NT2/D1 (cell line): ENCODE data around the gene RBM39.

Experiments
- DNase-seq: peaks from one replicate; pipeline ENCODE4 v3.0.0-alpha.2; 2011; ENCODE audit warnings: low read depth, low spot score
- H3K27me3 ChIP-seq: 2 replicates; pipeline ENCODE4 v1.6.0; 2011; ENCODE audit warnings: mild to moderate bottlenecking; ENCODE audit not compliant: insufficient read length, insufficient read depth
- H3K36me3 ChIP-seq: 2 replicates; pipeline ENCODE4 v1.6.1; 2011; ENCODE audit warnings: mild to moderate bottlenecking, low read length, mixed read lengths; ENCODE audit not compliant: insufficient read depth, insufficient read length
- H3K4me1 ChIP-seq: 2 replicates; pipeline ENCODE4 v1.5.1; 2011; ENCODE audit not compliant: insufficient read depth, insufficient read length
- H3K4me3 ChIP-seq: 2 replicates; pipeline ENCODE4 v1.5.1; 2011; ENCODE audit warnings: low read depth; ENCODE audit not compliant: insufficient read length
- H3K9ac ChIP-seq: 2 replicates; pipeline ENCODE4 v1.6.0; 2011; ENCODE audit warnings: low read depth; ENCODE audit not compliant: insufficient read length
- H3K9me3 ChIP-seq: 2 replicates; pipeline ENCODE4 v1.5.1; 2011; ENCODE audit warnings: mild to moderate bottlenecking, low read length; ENCODE audit not compliant: insufficient read depth
- SUZ12 ChIP-seq: IDR thresholded peaks from 2 replicates; pipeline ENCODE4 v1.6.1; 2011; ENCODE audit not compliant: insufficient read length, insufficient read depth; ENCODE audit errors: extremely low read depth
- YY1 ChIP-seq: IDR thresholded peaks from 2 replicates; pipeline ENCODE4 v1.6.1; 2011; ENCODE audit not compliant: insufficient read length, insufficient read depth
- ZNF274 ChIP-seq: IDR thresholded peaks from 2 replicates; pipeline ENCODE4 v1.6.1; 2011; ENCODE audit warnings: mild to moderate bottlenecking, low read depth, low read length

Gene RBM39

GRCh38 chr20:35704514-35705261 is 37.4 kb downstream of the RBM39 start:
- no peak for TF ChIP-seq YY1
- no peak for TF ChIP-seq SUZ12
- TF ChIP-seq ZNF274 = no peak
- Histone ChIP-seq H3K9me3 (no peaks in the 10 kb centered on the region), H3K4me3 (no peak overlapping the region), H3K4me1 (no peaks in the 10 kb centered on the region), H3K9ac (no peak overlapping the region), H3K36me3 (peaks cover 90% of the 10 kb centered on the region), H3K27me3 (no peaks in the 10 kb centered on the region)
- no peak for DNase-seq

- Histone ChIP-seq H3K36me3 (peaks cover 74% of the 10 kb centered on the region), H3K4me1 (no peaks in the 10 kb centered on the region), H3K9ac (no peak overlapping the region), H3K9me3 (no peaks in the 10 kb centered on the region), H3K27me3 (no peaks in the 10 kb centered on the region), H3K4me3 (no peak overlapping the region)
- no peak for DNase-seq
- no peak for TF ChIP-seq ZNF274
- no peak for TF ChIP-seq YY1
- no peak for TF ChIP-seq SUZ12
Measured at GRCh38 chr20:35702824-35703695, 39.0 kb downstream of the RBM39 start.

- no peak for DNase-seq
- Histone ChIP-seq H3K36me3 (peaks cover 66% of the 10 kb centered on the region), H3K9me3 (no peaks in the 10 kb centered on the region), H3K4me3 (no peak overlapping the region), H3K4me1 (peaks cover 5% of the 10 kb centered on the region), H3K9ac (no peak overlapping the region), H3K27me3 (no peaks in the 10 kb centered on the region)
- TF ChIP-seq ZNF274 = no peak
- no peak for TF ChIP-seq YY1
- no peak for TF ChIP-seq SUZ12
Measured at GRCh38 chr20:35702051-35702823, 39.8 kb downstream of the RBM39 start.

- TF ChIP-seq SUZ12 (no peak), YY1 (no peak), ZNF274 (no peak)
- peaks cover 58% of the 10 kb centered on the region for H3K36me3 ChIP-seq
- no peaks in the 10 kb centered on the region for H3K27me3 ChIP-seq
- peaks cover 5% of the 10 kb centered on the region for H3K4me1 ChIP-seq
- H3K9me3 ChIP-seq = no peaks in the 10 kb centered on the region
- peak overlapping the region; percentile 98 for H3K9ac ChIP-seq
- no peak for DNase-seq
- H3K4me3 ChIP-seq = peak overlapping the region; percentile 96
Measured at GRCh38 chr20:35700625-35701148, 41.4 kb downstream of the RBM39 start.

GRCh38 chr20:35699957-35700624 is 42.0 kb downstream of the RBM39 start:
- Histone ChIP-seq H3K36me3 (peaks cover 57% of the 10 kb centered on the region), H3K27me3 (no peaks in the 10 kb centered on the region), H3K9me3 (no peaks in the 10 kb centered on the region), H3K9ac (peak overlapping the region; percentile 98), H3K4me1 (peaks cover 5% of the 10 kb centered on the region), H3K4me3 (peak overlapping the region; percentile 96)
- TF ChIP-seq YY1 = no peak
- no peak for TF ChIP-seq SUZ12
- no peak for TF ChIP-seq ZNF274
- no peak for DNase-seq

GRCh38 chr20:35699127-35699956 is 42.7 kb downstream of the RBM39 start, which contains the start of the genes NFS1 and ROMO1:
NFS1 (minus strand) TSS chr20:35699352; CDS start chr20:35699288, 64 bp downstream.
ROMO1 (plus strand) TSS chr20:35699405; CDS start chr20:35699633, 228 bp downstream.
- peak; percentile 87 for DNase-seq
- H3K36me3 ChIP-seq = peaks cover 53% of the 10 kb centered on the region
- H3K4me1 ChIP-seq = peaks cover 5% of the 10 kb centered on the region
- no peak for TF ChIP-seq ZNF274
- TF ChIP-seq SUZ12 = no peak
- no peak for TF ChIP-seq YY1
- H3K9ac ChIP-seq = peak within 1 kb of the TSS; percentile 98
- H3K4me3 ChIP-seq = peak within 1 kb of the TSS; percentile 96
- H3K9me3 ChIP-seq = no peaks in the 10 kb centered on the region
- H3K27me3 ChIP-seq = no peaks in the 10 kb centered on the region
